A549 treated with dexamethasone at 1 μM for 4 hours (cell line): ENCODE results near the gene KRTAP13-4. TPM values are rescaled to one million over a fixed set of nuclear protein-coding genes. Genes with fewer than 3 reads are reported as not detected.

Source experiments
- total RNA-seq: library from RNA; stranded (reverse); fragments of 200-300 nt; extraction: Qiagen RNA extraction; gene quantifications from 5 replicates; pipeline ENCODE4 v1.2.3, GENCODE V29; 2022

KRTAP13-4 gene, protein sequence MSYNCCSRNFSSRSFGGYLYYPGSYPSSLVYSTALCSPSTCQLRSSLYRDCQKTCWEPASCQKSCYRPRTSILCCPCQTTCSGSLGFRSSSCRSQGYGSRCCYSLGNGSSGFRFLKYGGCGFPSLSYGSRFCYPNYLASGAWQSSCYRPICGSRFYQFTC
- total RNA-seq, result not detected in 5 replicates

DNA sequence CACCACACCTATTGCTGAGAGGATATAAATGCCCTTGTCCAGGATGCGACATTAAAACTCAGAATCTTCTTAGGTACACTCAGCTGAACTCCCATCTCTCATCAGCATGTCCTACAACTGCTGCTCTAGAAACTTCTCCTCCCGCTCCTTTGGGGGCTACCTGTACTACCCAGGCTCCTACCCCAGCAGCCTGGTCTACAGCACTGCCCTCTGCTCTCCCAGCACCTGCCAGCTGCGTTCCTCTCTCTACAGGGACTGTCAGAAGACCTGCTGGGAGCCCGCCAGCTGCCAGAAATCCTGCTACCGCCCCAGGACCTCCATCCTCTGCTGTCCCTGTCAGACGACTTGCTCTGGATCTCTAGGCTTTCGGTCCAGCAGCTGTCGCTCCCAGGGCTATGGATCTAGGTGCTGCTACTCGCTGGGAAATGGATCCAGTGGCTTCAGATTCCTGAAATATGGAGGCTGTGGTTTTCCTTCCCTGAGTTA, at the start of gene KRTAP13-4:
Gene KRTAP13-4 (plus strand): TSS at position 51 of the 486 bp plus-strand sequence. CDS start 56 bp downstream, at position 107.

DNA sequence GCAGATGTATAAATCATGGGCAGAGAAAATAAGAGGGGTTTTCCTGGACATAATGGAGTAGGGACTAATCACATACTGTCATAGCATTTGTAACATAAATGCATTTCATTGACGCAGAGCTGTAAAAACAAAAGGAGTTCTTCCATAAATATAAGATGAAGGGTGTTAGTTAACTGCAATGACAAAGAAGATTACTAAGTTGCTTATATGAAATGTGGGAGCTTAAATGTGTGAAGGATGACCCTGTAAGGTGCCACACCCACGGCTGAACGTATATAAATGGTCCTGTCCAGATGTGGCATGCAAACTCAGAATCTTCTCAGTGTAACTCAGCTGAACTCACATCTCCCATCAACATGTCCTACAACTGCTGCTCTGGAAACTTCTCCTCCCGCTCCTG, 34.3 kb upstream of the KRTAP13-4 start, which contains the start of gene KRTAP13-1:
Gene KRTAP13-1 (plus strand): TSS at position 301 of the 400 bp plus-strand sequence. CDS start 56 bp downstream, at position 357.

DNA sequence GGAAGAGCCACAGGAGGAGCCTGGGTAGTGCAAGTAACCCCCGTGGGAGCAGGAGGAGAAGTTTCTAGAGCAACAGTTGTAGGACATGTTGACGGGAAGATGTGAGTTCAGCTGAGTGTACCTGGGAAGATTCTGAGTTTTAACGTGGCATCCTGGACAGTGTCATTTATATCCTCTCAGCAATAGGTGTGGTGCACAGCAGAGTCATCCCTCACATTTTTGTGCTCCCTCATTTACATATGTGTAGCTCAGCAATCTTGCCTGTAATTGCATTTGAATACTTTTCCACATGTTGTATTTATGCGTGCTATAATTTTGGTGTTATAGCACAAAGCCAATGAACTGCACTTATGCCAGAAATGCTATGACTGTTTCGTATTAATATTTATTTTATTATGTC, 4.2 kb upstream of the KRTAP13-4 start, which contains the start of gene KRTAP13-3:
Gene KRTAP13-3 (minus strand): TSS at position 101 of the 400 bp plus-strand sequence. CDS start 14 bp downstream, at position 87.

DNA sequence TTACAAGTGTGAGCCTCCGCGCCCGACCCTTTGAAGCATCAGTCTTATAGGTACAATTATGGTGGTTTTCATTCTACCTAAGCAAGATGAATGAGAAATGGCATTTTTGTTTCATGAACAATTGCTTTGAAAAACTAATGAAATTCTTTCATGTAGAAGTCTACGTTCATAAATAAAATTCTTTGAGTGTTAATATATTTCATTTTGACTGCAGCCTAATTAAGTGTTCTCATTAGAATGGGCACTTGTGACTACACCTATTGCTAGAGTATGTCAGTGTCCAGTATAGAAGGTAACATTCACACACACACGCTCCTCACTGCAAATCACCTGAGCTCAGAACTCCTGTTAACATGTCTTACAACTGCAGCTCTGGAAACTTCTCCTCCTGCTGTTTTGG, 10.0 kb downstream of the KRTAP13-4 start, which contains the start of gene KRTAP15-1:
Gene KRTAP15-1 (plus strand): TSS at position 301 of the 400 bp plus-strand sequence. CDS start 53 bp downstream, at position 354.

DNA sequence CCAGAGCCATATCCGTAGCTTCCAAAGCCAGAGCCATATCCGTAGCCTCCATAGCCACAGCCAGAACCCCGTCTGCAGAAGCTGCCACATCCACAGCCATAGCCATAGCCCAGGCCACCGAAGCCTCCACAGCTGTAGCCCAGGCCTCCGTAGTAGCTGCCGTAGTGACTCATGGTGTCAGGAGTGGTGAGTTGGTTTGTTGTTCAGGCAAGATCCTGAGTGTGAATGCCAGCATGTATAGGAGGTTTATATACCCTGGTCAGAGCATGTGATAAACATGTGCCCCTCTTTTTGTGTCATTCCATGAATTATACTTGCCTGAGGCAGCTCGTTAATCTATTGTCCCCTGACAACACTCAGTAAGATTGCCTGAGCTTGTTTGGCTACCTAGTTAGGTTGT, 50.1 kb downstream of the KRTAP13-4 start, which contains the start of gene KRTAP19-1:
Gene KRTAP19-1 (minus strand): TSS at position 223 of the 400 bp plus-strand sequence. CDS start 50 bp downstream, at position 173.

Other genes with a start within 250 kb of the KRTAP13-4 start
- not detected in 5 replicates for gene CLDN8, start 214.1 kb upstream of the KRTAP13-4 start, total RNA-seq
- not detected in 5 replicates for gene KRTAP24-1, start 147.3 kb upstream of the KRTAP13-4 start, total RNA-seq
- not detected in 5 replicates for gene KRTAP25-1, start 140.7 kb upstream of the KRTAP13-4 start, total RNA-seq
- gene KRTAP26-1, start 109.9 kb upstream of the KRTAP13-4 start, total RNA-seq, result not detected in 5 replicates
- gene KRTAP27-1, start 92.5 kb upstream of the KRTAP13-4 start, total RNA-seq, result not detected in 5 replicates
- not detected in 5 replicates for gene KRTAP23-1, start 81.6 kb upstream of the KRTAP13-4 start, total RNA-seq
- gene KRTAP13-2, start 57.9 kb upstream of the KRTAP13-4 start, total RNA-seq, result 0.09 TPM in 1 of 5 replicates, not detected in the others
- not detected in 5 replicates for gene KRTAP13-1, start 34.2 kb upstream of the KRTAP13-4 start, total RNA-seq
- not detected in 5 replicates for gene KRTAP13-3, start 4.3 kb upstream of the KRTAP13-4 start, total RNA-seq
- not detected in 5 replicates for gene KRTAP15-1, start 10.1 kb downstream of the KRTAP13-4 start, total RNA-seq
- gene KRTAP19-1, start 50.1 kb downstream of the KRTAP13-4 start, total RNA-seq, result not detected in 5 replicates
- not detected in 5 replicates for gene KRTAP19-2, start 57.2 kb downstream of the KRTAP13-4 start, total RNA-seq
- not detected in 5 replicates for gene KRTAP19-3, start 61.8 kb downstream of the KRTAP13-4 start, total RNA-seq
- gene KRTAP19-4, start 66.9 kb downstream of the KRTAP13-4 start, total RNA-seq, result not detected in 5 replicates
- gene KRTAP19-5, start 71.9 kb downstream of the KRTAP13-4 start, total RNA-seq, result not detected in 5 replicates
- gene KRTAP19-6, start 111.6 kb downstream of the KRTAP13-4 start, total RNA-seq, result not detected in 5 replicates
- not detected in 5 replicates for gene KRTAP19-7, start 131.1 kb downstream of the KRTAP13-4 start, total RNA-seq
- not detected in 5 replicates for gene KRTAP22-2, start 160.2 kb downstream of the KRTAP13-4 start, total RNA-seq
- not detected in 5 replicates for gene KRTAP6-3, start 162.2 kb downstream of the KRTAP13-4 start, total RNA-seq
- not detected in 5 replicates for gene KRTAP6-2, start 168.7 kb downstream of the KRTAP13-4 start, total RNA-seq
- gene KRTAP22-1, start 170.9 kb downstream of the KRTAP13-4 start, total RNA-seq, result not detected in 5 replicates
- not detected in 5 replicates for gene KRTAP6-1, start 183.7 kb downstream of the KRTAP13-4 start, total RNA-seq
- not detected in 5 replicates for gene KRTAP20-1, start 186.2 kb downstream of the KRTAP13-4 start, total RNA-seq
- gene KRTAP20-4, start 190.4 kb downstream of the KRTAP13-4 start, total RNA-seq, result not detected in 5 replicates
- not detected in 5 replicates for gene KRTAP20-2, start 205.0 kb downstream of the KRTAP13-4 start, total RNA-seq
- not detected in 5 replicates for gene KRTAP20-3, start 212.6 kb downstream of the KRTAP13-4 start, total RNA-seq